ENCODE measurements around the gene PEDS1.

The PEDS1 gene

GRCh38 chr20:50141018-50141675 is 12.4 kb downstream of the PEDS1 start:
- no peak for DNase-seq (ENCODE audit: low read depth in 1 of 2, low spot score in 1 of 2)
- TF ChIP-seq CTCF (IDR thresholded peaks at IDR 0.05; ENCODE audit: insufficient read depth, low read length), result no peak
- no peak for TF ChIP-seq POLR2AphosphoS5 (IDR thresholded peaks at IDR 0.05; ENCODE audit: low read depth)
- TF ChIP-seq SPI1 (IDR thresholded peaks at IDR 0.05; ENCODE audit: borderline replicate concordance, low read depth), result no peak
- Histone ChIP-seq H3K27ac (replicated peaks) (no peak overlapping the region), H3K4me3 (replicated peaks; ENCODE audit: insufficient read depth, low read length) (no peak overlapping the region), H3K27me3 (ENCODE audit: insufficient read depth, poor library complexity, severe bottlenecking) (no peaks in the 10 kb centered on the region)

- Histone ChIP-seq H3K27me3 (ENCODE audit: insufficient read depth, poor library complexity, severe bottlenecking) (no peaks in the 10 kb centered on the region), H3K27ac (replicated peaks) (no peak overlapping the region), H3K4me3 (replicated peaks; ENCODE audit: insufficient read depth, low read length) (no peak overlapping the region)
- TF ChIP-seq SPI1 (IDR thresholded peaks at IDR 0.05; ENCODE audit: borderline replicate concordance, low read depth) (no peak), CTCF (IDR thresholded peaks at IDR 0.05; ENCODE audit: insufficient read depth, low read length) (no peak), POLR2AphosphoS5 (IDR thresholded peaks at IDR 0.05; ENCODE audit: low read depth) (no peak), GABPA (IDR thresholded peaks at IDR 0.05; ENCODE audit: low read depth) (no peak), REST (IDR thresholded peaks at IDR 0.05; ENCODE audit: insufficient replicate concordance, low read depth) (no peak)
- no peak for DNase-seq (ENCODE audit: low read depth in 1 of 2, low spot score in 1 of 2)
These were observed 13.1 kb downstream of the PEDS1 start for GRCh38 chr20:50140339-50140859.

GRCh38 chr20:50138479-50139393 is 14.8 kb downstream of the PEDS1 start:
- TF ChIP-seq GABPA (IDR thresholded peaks at IDR 0.05; ENCODE audit: low read depth) (no peak), SPI1 (IDR thresholded peaks at IDR 0.05; ENCODE audit: borderline replicate concordance, low read depth) (no peak), REST (IDR thresholded peaks at IDR 0.05; ENCODE audit: insufficient replicate concordance, low read depth) (no peak), CTCF (IDR thresholded peaks at IDR 0.05; ENCODE audit: insufficient read depth, low read length) (no peak), POLR2AphosphoS5 (IDR thresholded peaks at IDR 0.05; ENCODE audit: low read depth) (no peak)
- H3K27ac ChIP-seq (replicated peaks), result no peak overlapping the region
- DNase-seq (ENCODE audit: low read depth in 1 of 2, low spot score in 1 of 2), result no peak
- H3K4me3 ChIP-seq (replicated peaks; ENCODE audit: insufficient read depth, low read length), result no peak overlapping the region
- no peaks in the 10 kb centered on the region for H3K27me3 ChIP-seq (ENCODE audit: insufficient read depth, poor library complexity, severe bottlenecking)

Measured in HL-60 (cell line).